HEK293T (cell line): ENCODE data around the gene CEACAM6.

ENCODE experiments used
- BHLHE40 ChIP-seq: fragments of 450-650 bp; IDR thresholded peaks from 2 replicates; pipeline ENCODE4 v1.6.1; 2016; ENCODE audit warnings: mild to moderate bottlenecking, moderate library complexity, borderline replicate concordance
- CTBP1 ChIP-seq: fragments of 450-650 bp; IDR thresholded peaks from 2 replicates; pipeline ENCODE4 v1.6.1; 2016; ENCODE audit warnings: borderline replicate concordance
- ELF4 ChIP-seq: fragments of 450-650 bp; IDR thresholded peaks from 2 replicates; pipeline ENCODE4 v1.6.1; 2017; ENCODE audit warnings: antibody characterized with exemption
- HDGF ChIP-seq: fragments of 450-650 bp; IDR thresholded peaks from 2 replicates; pipeline ENCODE4 v1.6.1; 2017; ENCODE audit warnings: antibody characterized with exemption, borderline replicate concordance
- SP1 ChIP-seq: fragments of 450-650 bp; IDR thresholded peaks from 2 replicates; pipeline ENCODE4 v1.6.1; 2017
- TARDBP ChIP-seq: fragments of 450-650 bp; IDR thresholded peaks from 2 replicates; pipeline ENCODE4 v1.6.1; 2016

- no peak for TF ChIP-seq TARDBP
- TF ChIP-seq HDGF = no peak
- no peak for TF ChIP-seq ELF4
- no peak for TF ChIP-seq CTBP1
- TF ChIP-seq SP1 = no peak
- TF ChIP-seq BHLHE40 = no peak
Measured at GRCh38 chr19:41784743-41785142, 29.4 kb downstream of the CEACAM6 start.
